Measurements from ENCODE around the gene PDYN. TPM values are rescaled to one million over a fixed set of nuclear protein-coding genes. Genes with fewer than 3 reads are reported as not detected.

The PDYN gene
- total RNA-seq, 4 donors from 2014 or later = not detected

GRCh38 chr20:1997483-1998192 is 3.8 kb upstream of the PDYN start:
- intact Hi-C loops (cut with DNase I) = no loop called here
- no peak for DNase-seq
- H3K27ac ChIP-seq = no peak overlapping the region
- TF ChIP-seq, protein P1, sequence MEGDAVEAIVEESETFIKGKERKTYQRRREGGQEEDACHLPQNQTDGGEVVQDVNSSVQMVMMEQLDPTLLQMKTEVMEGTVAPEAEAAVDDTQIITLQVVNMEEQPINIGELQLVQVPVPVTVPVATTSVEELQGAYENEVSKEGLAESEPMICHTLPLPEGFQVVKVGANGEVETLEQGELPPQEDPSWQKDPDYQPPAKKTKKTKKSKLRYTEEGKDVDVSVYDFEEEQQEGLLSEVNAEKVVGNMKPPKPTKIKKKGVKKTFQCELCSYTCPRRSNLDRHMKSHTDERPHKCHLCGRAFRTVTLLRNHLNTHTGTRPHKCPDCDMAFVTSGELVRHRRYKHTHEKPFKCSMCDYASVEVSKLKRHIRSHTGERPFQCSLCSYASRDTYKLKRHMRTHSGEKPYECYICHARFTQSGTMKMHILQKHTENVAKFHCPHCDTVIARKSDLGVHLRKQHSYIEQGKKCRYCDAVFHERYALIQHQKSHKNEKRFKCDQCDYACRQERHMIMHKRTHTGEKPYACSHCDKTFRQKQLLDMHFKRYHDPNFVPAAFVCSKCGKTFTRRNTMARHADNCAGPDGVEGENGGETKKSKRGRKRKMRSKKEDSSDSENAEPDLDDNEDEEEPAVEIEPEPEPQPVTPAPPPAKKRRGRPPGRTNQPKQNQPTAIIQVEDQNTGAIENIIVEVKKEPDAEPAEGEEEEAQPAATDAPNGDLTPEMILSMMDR (IDR thresholded peaks at IDR 0.05) = no peak
- no peak for TF ChIP-seq POLR2A (IDR thresholded peaks at IDR 0.05)
- no peaks in the 10 kb centered on the region for H3K9me3 ChIP-seq
- no peaks in the 10 kb centered on the region for H3K27me3 ChIP-seq
- no peaks in the 10 kb centered on the region for H3K4me1 ChIP-seq
- H3K4me3 ChIP-seq (replicated peaks in 1 of 3) = no peak overlapping the region
- WGBS, 2 donors = 70 to 74% methylated on average over 14 to 15 of the region's 15 CpGs
- no peaks in the 10 kb centered on the region for H3K36me3 ChIP-seq

- WGBS, 2 donors = 79 to 85% methylated on average over 8 to 9 of the region's 10 CpGs
- TF ChIP-seq, protein P1 (IDR thresholded peaks at IDR 0.05) = no peak
- TF ChIP-seq POLR2A (IDR thresholded peaks at IDR 0.05) = no peak
- H3K36me3 ChIP-seq = no peaks in the 10 kb centered on the region
- no peaks in the 10 kb centered on the region for H3K27me3 ChIP-seq
- H3K4me3 ChIP-seq (replicated peaks in 1 of 3) = no peak overlapping the region
- DNase-seq = no peak
- H3K4me1 ChIP-seq = no peaks in the 10 kb centered on the region
- H3K9me3 ChIP-seq = no peaks in the 10 kb centered on the region
- H3K27ac ChIP-seq = no peak overlapping the region
- intact Hi-C loops (cut with DNase I) = no loop called here
These were observed 1.9 kb upstream of the PDYN start for GRCh38 chr20:1995531-1996310.

GRCh38 chr20:1994627-1995026 is 769 bp upstream of the PDYN start:
- Histone ChIP-seq H3K4me3 (replicated peaks in 1 of 3) (no peak overlapping the region), H3K4me1 (no peaks in the 10 kb centered on the region), H3K27me3 (no peaks in the 10 kb centered on the region), H3K9me3 (no peaks in the 10 kb centered on the region), H3K27ac (no peak overlapping the region), H3K36me3 (no peaks in the 10 kb centered on the region)
- intact Hi-C loops (cut with DNase I) = no loop called here
- TF ChIP-seq, protein P1 (IDR thresholded peaks at IDR 0.05) = no peak
- TF ChIP-seq POLR2A (IDR thresholded peaks at IDR 0.05) = no peak
- DNase-seq = no peak
- WGBS, 2 donors = 89 to 91% methylated on average over 14 of the region's 14 CpGs

DNA sequence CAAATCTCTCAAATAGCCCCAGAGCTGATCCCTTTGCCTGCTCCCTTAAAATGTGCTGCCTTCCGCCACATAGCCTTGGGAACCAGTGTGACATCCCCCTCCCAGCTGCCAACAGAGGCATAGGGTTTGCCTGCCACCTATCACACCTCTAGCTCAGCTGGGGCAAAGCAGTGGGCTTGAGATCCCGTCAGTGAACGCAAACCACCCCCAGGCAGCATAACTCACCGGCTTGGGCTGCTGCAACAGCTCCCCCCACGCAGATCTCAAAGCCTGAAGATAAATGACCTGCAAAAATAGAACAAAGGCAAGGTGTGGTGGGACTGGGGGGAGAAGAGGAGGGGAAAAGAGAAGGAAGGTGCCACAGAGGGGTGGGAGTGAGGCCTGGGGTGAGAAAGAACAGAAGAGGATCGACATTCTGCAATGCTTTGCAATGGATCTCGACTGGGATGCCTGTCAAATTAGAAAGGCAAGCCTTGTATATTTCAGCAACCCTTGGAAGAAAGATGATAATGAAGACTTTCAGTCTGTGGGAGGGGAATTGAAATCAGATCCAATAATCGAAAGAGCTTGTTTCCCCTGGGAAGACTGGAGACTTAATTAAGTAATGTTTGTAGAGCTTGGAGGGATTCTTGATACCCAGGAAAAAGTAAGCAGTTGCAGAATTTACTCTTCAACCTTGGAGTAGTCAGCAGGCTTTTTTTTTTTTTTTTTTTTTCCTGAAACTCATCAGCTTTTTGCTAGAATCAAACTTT is 1.3 kb downstream of the PDYN start:
- 22 to 28% methylated on average over 8 of the region's 8 CpGs for WGBS, 2 donors
- H3K4me3 ChIP-seq (replicated peaks in 1 of 3) = no peak overlapping the region
- H3K27me3 ChIP-seq = no peaks in the 10 kb centered on the region

More for the DNA sequence above, 1.3 kb downstream of the PDYN start:
- no peaks in the 10 kb centered on the region for H3K36me3 ChIP-seq
- intact Hi-C loops (cut with DNase I) = no loop called here
- H3K9me3 ChIP-seq = no peaks in the 10 kb centered on the region
- H3K4me1 ChIP-seq = no peaks in the 10 kb centered on the region
- TF ChIP-seq POLR2A (IDR thresholded peaks at IDR 0.05) = no peak
- TF ChIP-seq, protein P1 (IDR thresholded peaks at IDR 0.05) = no peak
- DNase-seq = no peak
- H3K27ac ChIP-seq = no peak overlapping the region
